GF-D8 (cell line): ENCODE data around the gene ASB16.
A peak's percentile ranks its signal among the peaks of the same experiment; 100 is the strongest.

Experiments
- DNase-seq: peaks from one replicate; lab custom pipeline; 2025; lab: John Stamatoyannopoulos, UW

Gene ASB16

DNA sequence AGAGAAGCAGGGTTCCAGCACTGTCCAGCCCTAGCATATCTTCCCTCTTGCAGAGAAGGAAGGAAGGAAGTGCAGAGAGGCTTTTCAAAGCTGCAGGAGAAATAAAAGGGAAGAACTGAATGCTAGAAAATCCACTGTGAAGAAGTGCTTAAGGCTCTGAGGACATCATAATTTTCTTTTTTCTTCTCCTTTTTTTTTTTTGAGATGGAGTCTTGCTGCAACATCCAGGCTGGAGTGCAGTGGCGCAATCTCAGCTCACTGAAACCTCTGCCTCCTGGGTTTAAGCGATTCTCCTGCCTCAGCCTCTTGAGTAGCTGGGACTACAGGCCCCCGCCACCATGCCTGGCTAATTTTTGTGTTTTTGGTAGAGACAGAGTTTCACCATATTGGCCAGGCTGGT lies 21.4 kb upstream of the ASB16 start:
- DNase-seq: peak; percentile 36

DNA sequence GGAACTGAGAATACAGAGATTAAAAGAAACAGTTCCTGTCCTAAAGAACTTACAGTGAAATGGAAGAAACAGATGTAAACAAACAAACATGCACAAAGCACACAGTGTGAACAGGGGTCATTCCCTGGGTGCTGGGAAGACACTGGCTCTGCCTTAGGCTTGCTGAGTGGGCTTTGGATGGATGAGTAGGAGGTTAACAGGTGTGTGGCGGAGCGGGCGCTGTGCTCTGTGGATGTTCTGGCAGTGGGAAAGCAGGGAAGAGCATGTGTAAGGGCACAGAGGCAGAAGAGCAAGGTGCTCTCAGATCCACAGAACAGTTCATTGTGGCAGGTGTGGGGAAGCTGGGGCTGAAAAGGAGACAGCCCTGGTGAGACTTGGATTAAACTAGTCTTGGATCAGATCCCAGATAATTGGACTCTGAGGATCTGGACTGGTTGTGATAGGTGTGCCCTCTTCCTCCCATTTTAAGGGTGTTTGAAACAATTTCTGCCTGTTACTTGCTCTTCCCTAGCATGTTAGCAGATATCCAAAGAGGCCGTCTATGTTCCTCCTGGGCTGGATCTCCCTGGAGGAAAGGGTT lies 20.7 kb upstream of the ASB16 start:
- no peak for DNase-seq

DNA sequence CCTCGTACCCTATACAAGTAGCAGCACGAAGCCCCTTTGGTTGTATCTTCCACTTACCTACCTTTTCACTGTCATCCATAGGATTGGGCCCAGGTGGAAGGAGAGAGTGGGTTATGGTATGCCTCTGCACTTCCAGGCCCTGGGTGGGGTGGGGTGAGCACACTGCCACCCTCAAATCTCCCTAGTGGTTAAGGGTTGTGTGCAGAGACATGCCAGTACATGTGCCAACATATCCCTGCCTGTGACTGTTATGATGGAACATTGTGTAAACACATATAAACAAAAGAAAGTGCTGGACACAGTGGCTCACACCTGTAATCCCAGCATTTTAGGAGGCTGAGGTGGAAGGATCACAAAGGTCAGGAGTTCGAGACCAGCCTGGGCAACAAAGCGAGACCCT lies 17.6 kb upstream of the ASB16 start:
- no peak for DNase-seq

DNA sequence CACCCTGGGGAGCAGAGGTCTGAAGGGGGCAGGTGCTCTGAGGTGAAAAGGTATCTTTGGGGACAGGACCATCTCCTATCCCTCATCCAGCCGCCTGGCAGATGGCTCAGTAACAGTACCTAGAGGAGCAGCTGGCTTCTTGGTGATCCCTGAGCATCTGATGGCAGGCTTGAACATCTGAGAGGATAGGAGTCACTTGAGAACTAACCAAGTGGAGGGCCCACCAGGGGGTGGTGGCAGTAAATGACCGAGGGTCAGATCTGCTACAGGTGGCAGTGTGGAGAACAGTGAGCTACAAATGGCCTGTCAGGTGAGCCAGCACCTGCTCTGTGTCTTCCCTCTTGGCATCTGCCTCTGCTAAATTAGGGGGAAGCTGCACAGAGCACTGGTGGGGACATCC lies 15.0 kb upstream of the ASB16 start:
- no peak for DNase-seq

DNA sequence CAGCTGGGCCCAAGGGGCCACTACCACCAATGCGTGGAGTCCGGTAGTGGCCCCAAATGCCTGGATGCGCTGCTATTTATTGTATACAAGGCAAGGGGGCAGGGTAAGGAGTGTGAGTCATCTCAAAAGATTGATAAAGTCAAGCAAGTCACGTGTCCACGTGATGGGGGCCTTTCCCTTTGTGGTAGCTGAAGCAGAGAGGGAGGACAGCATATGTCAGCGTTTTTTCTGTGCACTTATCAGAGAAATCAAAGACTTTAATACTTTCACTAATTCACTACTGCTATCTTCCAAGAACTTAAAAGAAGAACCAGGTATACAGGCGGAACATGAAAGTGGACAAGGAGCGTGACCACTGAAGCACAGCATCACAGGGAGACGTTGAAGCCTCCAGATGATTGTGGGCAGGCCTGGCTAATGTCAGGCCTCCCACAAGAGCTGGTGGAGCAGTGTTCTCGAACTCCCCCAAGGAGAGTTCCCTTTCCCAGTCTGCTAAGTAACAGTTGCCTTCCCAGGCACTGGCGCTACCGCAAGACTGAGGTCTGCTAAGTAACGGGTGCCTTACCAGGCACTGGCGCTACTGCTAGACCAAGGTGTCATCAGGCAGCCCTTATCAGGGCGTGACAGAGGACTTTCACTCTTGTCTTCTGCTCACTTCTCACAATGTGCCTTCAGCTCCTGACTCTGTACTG lies 10.8 kb upstream of the ASB16 start:
- DNase-seq: no peak

DNA sequence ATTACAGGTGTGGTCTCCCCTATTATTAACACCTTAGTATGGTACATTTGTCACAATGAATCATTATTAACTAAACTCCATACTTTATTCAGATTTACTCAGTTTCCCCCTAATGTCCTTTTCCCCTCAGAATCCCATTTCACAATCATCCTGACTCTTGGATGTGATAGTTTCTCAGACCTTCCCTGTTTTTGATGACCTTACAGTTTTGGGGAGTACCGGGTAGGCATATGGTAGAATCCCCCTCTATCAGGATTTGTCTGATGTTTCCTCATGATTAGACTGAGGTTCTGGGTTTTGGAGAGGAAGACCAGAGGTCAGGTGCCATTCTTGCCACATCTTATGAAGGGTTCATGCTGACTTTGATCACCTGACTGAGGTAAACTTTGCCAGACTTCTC lies 6.0 kb upstream of the ASB16 start:
- DNase-seq: no peak

DNA sequence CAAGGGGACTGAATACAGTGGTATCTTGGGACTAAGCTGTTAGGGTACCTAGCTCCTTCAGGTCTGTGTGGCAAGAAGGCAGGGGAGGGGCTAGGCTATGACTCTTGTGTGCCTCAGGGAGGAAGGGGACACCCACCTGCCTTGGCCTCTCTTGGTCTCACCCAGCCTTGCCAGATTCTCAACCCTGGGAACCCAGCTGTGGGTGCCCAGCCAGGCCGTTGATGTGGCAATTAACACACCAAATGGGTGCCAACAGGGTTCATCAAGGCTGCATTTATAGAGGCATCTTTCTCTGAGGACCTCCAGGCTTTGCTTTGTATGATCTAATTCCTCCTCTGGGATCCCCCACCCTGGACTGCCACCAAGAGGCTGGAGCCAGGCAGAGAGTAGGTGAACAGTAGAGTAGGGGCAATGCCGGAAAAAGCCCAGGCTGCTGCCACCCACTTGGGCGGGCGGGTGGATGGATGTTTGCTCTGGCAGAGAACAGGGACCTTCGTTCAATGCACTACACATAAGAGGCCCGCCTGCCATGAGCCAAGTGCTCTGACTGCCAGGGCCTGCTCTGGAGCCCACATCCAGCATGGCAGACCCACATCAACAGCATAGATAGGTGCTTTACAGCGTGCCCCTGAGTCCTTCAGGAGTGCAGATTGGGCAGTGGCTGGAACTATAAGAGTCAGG lies 3.2 kb upstream of the ASB16 start:
- DNase-seq: no peak

DNA sequence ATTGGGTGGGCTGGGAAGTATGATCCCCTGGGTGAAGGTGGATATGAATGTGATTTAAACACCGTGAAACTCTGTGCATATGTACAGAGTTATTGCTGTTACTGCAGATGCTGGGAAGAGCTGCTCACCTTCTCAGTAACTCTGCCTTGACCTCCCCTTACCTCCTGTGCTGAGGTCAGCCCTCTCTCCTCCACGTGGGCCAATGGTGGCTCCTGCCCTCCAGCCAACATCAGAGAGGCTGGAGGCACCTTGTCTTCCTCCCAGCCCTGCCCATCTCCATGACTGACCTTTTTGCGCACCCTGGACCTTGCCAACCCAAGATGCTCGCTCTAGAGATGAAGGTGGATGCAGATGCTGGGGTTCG lies 387 bp upstream of the ASB16 start:
- DNase-seq: no peak

DNA sequence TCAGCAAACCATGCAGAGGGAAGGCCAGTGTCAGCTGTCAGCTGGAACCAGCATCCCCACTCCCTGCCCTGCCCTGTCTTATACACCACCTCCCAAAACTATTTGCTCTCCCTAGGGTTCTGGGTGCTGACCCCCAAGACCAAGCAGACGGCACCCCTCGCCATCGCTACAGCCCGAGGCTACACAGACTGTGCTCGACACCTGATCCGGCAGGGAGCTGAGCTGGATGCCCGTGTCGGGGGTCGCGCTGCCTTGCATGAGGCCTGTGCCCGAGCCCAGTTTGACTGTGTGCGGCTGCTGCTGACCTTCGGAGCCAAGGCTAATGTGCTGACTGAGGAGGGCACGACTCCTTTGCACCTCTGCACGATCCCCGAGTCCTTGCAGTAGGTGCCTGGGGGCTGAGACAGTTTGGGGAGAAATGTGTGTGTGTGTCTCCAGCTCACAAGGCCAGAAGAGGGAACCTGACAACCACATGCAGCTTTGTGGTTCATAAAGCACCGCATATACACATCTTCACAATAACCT lies 1.5 kb downstream of the ASB16 start:
- DNase-seq: no peak

DNA sequence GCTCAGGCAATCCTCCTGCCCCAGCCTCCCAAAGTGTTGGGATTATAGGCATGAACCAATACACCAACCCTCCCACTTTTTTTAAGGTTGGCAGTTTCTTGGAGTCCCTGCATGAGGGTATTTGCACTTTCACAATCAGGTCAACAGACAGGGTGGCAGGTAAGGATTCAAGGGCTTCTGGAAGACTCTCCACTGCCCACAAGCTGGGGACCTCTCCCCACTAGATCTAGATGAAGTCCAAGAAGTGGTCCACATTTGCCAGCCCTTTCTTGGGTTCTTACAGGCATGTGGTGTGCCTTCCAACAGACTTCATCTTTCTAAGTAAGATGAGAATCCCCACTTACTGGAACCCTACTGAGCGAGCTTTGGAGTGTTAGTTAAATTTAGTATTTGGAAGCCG lies 3.9 kb downstream of the ASB16 start:
- DNase-seq: no peak

DNA sequence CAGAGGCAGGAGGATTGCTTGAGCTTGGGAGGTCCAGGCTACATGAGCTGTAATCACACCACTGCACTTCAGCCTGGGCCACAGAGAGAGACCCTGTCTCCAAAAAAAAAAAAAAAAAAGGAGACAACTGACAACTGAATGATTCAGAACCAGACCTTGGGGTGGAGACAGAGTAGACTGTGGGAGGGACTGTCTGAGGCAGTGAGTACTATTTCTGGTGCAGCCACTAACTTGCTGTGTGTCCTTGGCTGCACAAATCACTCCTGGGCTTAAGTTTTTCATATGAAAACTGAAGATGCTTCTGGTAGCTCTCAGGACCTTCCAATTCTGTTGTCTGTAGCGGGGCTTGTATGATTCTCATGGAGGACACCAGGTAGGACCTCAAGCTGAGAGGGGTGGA lies 5.8 kb downstream of the ASB16 start:
- no peak for DNase-seq

DNA sequence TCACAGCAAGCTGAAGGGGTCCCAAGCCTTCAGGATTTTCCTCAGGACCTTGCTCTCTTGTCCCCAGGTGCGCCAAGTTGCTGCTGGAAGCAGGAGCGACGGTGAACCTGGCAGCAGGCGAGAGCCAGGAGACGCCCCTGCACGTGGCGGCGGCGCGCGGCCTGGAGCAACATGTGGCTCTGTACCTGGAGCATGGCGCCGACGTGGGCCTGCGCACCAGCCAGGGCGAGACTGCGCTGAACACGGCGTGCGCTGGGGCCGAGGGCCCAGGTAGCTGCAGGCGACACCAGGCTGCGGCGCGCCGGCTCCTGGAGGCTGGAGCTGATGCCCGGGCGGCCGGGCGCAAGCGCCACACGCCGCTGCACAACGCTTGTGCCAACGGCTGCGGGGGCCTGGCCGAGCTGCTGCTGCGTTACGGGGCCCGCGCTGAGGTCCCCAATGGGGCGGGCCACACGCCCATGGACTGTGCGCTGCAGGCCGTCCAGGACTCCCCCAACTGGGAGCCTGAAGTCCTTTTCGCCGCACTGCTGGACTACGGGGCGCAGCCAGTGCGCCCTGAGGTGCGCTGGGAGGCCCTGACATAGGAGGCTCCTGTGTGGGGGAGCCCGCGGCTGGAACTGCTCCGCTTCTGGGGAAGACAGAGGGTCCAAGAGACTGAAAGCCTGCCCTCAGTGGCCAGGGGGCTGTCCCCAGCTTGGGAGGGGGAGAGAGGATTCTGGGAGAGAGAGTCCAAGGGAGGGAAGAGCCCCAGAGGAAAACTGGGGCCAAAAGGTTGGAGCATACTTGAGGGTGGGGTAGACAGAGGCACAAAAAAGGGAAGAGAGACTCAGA lies 6.4 kb downstream of the ASB16 start:
- DNase-seq: no peak

DNA sequence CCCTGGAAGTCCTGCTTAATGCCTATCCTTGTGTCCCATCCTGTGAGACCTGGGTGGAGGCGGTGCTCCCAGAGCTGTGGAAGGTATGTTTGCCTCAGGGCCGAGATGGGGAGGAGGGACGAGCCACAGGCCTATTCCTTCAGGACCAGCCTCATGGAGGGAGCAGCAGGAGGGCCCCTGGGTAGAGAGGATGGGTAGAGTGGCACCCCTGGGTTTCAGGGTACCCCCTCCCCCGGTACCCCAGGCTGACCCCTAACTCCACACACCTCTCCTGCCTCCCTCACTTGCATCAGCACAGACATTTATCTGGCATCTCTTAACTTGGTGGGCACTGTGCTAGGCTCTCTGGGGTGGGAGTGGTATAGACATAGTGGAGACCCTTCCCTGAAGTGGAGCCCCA lies 7.1 kb downstream of the ASB16 start:
- DNase-seq: no peak

DNA sequence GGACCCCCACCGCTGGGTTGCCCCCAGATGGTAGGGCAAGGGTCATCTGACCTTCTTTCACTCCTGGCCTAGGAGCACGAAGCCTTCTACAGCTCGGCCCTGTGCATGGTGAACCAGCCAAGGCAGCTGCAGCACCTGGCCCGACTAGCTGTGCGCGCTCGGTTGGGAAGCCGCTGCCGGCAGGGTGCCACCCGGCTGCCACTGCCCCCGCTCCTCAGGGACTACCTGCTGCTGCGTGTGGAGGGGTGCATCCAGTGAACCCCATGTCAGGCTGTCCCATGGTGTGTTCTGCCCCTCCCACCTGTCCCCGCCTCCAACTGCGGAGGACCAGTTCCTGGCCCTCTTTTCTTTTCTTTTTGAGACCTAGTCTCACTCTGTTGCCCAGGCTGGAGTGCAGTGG lies 7.6 kb downstream of the ASB16 start:
- no peak for DNase-seq

DNA sequence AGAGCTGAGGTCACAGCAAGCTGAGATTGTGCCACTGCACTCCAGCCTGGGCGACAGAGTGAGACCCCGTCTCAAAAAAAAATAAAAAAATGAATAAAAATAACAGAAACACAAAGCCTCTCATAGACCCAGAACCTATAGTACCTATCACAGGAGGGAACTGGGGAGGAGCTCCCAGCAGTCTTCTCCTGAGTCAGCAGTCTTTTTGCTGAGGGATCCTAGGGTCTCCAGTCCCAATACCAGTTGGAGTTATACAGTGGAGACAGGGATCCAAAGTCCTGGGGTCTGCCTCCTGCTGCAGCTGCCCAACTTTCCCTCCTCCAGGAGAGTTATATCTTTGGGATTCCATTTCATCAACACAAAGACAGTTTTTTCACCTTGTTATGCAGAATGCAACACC lies 12.5 kb downstream of the ASB16 start:
- no peak for DNase-seq

DNA sequence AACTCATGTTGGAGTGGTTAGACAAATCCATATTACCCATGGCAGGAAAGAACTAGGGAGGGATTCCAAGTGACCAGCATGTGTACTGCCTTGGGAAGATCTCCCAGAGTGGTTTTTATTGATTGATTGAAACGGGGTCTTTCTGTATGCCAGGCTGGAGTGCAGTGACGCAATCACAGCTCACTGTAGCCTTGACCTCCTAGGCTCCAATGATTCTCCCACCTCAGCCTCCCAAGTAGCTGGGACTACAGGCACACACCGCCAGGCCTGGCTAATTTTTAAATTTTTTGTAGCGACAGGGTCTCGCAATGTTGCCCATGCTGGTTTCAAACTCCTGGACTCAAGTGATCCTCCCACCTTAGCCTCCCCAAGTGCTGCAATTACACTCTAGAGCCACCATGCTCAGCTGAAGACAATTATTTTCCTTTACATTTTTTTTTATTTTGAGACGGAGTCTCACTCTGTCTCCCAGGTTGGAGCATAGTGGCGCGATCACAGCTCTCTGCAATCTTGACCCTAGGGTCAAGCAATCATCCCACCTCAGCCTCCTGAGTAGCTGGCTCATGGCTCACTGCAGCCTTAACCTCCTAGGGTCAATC lies 13.8 kb downstream of the ASB16 start:
- no peak for DNase-seq

DNA sequence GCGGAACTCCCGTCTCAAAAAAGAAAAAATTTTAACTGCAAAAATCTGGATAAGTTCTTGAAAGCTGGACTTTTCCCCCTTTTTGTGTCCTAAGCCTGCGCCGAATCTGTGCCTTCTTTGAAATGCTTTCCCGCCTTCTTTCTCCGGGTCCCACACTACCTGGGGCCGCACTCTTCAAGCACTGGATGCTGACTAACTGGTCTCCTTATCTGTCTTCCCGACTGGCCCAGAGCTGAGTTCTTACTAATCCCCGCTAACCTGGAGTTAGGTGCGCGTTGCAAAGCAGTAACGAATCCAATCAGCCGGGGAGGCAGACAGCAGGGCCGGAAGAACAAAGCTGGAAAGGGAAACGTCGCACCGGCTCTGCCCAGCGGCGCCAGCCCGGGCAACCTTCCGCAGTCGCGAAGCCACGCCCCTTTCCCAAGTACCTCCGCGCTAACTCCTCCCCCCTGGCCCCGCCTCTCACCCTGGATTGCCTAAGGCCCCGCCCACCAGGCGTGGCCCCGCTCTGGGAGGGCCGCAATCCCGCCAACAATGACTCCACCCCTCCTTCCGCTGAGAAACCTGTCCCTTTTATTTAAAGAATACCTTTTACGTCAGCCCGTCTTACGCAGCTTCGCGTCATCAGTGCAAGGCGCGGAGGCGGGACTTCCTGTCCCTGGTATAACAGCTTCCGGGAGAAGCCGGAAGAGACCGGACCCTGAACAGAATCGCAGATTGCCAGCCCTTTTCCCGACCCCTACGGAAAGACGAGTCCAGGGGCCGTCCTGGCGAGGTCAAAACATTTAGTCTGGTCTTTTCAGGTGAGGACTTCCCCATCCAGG lies 16.0 kb downstream of the ASB16 start, which contains the start of gene TMUB2:
TSS of gene TMUB2 (plus strand) at position 666 of the 824 bp plus-strand sequence. CDS start 737 bp downstream, outside the sequence.
- DNase-seq: peak; percentile 99

DNA sequence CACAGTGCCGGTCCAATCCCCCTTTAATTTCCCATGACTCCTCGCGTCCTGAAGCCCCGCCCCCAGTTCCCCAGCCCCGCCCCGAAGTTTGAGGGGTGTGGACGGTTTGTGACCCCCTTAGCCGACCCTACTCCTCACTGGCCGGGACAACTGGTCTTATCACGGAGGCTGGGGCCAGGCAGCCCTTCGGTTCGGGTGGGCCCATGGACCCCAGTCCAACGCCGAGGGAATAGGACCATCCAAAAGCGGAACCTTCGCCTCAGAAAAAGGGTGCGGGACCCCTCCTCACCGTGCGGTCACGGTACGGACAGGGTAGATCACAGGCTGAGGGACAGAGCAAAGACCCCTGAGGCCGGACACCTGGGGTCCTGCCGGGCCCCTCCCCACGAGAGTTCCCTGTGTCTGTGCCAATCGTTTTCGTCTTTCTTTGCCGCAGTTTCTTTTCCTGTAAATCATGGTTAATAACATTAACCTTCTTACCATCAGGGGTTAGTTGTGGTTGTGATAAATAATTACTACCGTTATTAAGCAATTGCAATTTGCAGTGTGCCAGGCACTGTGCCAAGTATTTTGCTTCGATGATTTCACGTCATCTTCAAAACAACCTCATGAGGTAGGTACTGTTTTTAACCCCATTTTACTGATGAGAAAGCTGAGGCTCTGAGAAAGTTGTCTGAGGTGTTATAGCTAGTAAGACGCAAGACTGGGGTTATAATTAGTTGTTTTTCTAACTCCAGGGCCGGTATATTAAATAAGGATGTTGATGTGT lies 16.8 kb downstream of the ASB16 start:
- no peak for DNase-seq

DNA sequence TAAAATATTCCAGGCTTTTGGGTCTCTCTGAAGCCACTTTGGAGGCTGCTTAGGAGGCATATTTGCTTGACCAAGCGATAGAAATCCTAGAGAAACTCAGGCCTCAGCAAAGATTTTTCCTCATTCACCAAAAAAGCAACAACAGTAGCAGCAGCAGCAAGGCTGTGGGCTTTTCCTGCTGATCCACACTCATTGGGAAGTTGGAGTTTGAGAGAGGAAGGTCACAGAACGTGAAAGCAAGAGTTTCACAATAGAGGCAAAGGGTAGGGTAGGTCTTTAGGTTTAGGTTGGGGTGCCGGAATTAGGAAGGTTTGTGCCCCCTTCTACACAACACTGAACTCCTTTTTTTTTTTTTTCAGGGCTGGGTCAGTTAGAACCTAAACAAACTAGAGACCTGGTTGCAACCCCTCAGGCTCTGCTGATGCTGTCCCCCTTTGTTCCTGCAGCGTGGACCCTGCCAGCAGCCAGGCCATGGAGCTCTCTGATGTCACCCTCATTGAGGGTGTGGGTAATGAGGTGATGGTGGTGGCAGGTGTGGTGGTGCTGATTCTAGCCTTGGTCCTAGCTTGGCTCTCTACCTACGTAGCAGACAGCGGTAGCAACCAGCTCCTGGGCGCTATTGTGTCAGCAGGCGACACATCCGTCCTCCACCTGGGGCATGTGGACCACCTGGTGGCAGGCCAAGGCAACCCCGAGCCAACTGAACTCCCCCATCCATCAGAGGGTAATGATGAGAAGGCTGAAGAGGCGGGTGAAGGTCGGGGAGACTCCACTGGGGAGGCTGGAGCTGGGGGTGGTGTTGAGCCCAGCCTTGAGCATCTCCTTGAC lies 18.3 kb downstream of the ASB16 start:
- no peak for DNase-seq
